HT-29 (cell line): ENCODE data around the gene CAPN15. TPM values are rescaled to one million over a fixed set of nuclear protein-coding genes. Genes with fewer than 3 reads are reported as not detected.
"Not testable (repeated sequence)": the region's sequence is repeated elsewhere in the genome, so short reads cannot be mapped to it uniquely, and the experiment has no call there.

Experiments
- DNase-seq: peaks from one replicate; pipeline ENCODE4 v3.0.0-alpha.2; 2015; ENCODE audit warnings: low spot score
- small RNA-seq: library from RNA; depleted of rRNA; stranded (forward); fragments of <200 nt; gene quantifications from one replicate; pipeline ENCODE3, GENCODE V24; 2014
- total RNA-seq: library from RNA; depleted of rRNA; stranded (reverse); fragments of >200 nt; shearing (Covaris generic); gene quantifications from 2 replicates; pipeline ENCODE4 v1.2.3, GENCODE V29; 2014; rRNA removed

Gene CAPN15
- total RNA-seq, 1 experiment from 2014 or later = 161 TPM

DNA sequence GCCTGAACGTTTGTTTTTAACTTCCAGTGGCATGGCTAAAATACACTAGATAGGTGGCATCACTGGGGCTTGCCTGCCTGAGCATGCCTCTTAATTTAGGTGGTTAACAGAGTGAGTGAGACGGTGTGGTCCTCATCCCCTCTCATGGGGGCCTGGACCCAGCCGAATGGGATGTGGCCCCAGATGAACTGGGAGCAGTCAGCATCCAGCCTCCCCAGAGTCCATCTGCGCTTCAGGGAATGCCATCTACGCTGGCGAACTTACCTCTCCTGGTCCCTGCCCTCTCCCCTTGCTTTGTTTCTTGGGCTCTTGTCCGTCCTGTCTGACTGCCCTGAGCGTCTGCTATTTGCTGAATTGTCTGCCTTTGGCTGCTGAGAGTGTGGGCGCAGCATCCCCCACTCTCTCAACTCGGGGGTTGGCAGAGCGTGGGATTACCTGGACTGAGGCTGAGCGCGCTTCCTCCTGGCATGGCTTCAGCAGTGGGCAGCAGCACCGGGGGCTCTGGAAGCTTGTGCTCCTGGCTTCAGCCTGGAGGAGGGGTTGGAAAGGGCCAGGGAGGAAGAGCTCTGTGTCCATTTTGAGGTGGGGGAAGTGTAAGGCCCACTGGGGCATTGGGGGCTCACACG is 64.5 kb downstream of the CAPN15 start:
- no peak for DNase-seq

DNA sequence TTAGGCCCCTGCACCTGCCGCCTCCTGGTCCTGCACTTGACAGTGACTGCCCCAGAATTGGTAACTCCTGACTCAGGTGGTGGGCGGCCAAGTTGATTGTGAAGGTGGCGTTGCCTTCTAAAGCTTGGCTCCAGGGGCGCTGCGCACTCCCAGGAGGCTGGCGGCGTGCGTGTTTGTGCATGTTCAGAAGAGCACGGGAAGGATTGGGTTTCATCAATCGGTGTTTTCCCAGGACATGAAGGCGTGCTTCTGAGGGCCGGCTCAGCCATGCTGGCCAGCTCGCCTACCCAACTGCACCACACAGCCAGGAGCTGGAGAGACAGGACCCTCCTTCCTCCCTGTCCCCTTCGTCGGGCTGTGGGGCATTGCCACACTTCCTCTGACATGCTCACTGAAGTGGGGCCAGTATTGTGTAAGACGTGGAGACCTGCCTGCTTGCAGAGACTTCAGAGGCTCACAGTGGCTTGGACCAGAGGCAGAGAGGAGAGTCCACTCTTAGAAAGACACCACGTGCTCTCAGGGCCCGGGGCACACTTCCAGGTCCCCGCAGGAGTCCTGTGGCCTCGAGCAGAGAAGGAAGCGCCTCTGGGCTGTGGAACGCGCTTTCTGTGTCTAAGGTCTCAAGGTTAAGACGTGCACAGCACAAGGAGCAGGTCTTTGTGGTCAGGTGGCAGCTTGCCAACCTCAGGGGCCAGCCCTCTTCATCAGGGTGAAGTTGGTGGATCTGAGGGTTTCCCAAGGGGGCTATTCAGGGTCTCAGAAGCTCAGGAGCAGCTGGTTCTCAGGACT is 65.2 kb downstream of the CAPN15 start:
- peak; percentile 79 for DNase-seq

DNA sequence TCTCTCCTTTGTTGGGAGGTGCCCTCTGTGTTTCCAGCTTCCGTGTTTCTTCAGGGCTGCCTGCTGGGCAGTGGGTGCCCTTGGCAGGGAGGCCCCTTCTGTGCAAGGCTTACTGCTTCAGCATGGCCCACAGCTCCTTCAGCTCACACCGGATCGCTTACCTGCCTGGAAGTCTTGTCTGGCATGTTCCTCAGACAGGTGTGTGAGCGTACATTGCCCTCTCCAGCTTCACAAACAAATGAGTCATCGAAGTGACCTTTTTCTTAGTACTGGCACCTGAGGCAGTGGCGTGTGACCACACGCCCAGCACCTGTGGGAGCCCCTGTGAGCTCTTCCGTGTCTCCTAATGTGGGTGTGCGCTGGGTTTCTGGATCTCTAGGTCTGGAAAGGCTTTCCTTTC is 65.9 kb downstream of the CAPN15 start:
- peak; percentile 91 for DNase-seq

DNA sequence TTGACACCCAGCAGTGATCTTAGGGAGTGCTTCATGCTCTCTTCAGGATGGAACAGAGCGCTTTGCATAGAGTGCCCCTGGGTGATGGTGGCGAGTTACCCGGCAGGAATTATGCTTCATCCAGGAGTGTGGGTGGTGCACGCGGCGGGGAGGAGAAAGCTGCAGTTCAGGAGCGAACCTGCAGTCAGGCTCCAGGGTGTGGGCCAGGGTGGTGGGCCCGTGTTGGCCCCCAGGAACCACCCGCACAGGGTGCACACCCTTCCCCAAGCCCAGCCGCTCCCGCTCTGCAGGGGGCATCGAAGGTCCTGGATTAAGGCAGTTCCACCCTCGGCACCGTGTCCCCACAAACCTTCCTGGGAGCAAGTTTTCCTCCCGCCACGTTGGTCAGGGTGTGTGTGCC is 66.3 kb downstream of the CAPN15 start:
- no peak for DNase-seq

DNA sequence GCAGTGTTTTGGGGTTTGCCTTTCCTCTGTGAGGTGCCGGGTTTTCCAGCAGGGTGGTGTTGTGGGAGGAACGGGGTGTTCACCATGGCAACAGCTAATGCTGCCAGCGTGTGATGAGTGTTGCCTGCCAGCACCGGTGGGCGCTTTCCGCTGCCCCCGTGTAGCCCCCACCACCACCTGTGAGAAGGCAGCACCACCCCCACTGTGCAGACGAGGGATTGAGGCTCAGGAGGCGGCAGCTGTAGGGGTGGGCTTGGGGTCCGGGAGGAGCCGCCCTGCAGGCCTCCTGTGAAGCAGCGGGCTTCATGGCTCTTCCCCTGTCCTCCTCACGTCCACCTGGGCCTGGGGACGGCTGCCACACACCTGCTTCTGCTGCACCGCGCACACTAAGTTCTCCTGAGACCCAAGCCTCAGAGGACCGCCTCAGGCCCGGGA is 67.6 kb downstream of the CAPN15 start:
- DNase-seq = no peak

DNA sequence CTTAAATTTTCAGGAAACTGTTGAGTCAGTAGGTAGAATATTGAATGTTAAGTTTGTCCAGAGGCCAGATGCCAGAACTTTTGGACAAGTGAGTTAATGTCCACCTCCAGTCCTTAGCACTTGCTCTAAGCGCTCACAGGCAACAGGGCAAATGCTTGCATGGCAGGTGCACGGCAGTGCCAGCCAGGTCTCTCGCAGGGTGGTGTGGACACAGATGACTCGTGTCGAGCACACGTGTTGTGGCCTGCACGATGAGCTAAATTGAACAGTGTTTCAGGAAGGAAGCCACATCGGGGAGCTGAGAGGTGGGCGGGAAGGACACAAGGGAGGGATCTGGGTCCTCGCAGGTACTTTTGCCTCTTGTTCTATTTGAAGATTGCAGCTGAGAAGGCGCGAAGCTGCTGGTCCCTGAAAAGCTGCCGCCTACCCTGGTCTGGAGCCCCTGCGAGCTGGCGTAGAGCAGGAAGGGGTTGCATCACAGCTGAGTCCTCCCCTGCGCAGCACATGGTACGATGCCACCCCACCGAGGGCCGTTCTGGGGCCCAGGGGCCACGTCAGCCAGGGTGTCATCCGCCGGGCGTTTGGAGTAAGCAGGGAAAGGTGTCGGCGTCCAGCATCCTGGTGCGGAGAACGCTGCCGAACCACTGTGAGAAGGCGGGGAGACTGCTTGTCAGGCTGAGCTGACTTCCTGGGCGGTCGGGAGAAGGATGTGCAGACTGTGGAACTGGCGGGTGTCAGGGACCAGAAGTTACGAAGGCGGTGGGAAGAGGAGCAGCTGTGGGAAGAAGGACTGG is 68.6 kb downstream of the CAPN15 start:
- no peak for DNase-seq

DNA sequence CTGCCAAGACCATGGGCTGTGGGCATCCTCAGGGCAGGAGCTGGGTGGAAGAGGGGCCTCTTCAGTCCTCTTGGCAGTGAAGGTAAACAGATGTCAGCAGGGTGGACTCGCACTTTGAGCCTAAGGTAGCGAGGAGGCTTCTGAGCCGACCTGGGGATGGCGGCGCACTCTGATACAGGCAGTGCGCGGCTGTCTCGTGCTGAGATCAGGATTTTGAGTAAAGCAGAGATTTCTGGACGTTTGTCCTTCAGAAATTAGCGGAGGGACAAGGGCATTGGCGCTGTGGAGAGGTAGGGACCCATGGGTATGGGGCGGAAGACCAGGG is 69.2 kb downstream of the CAPN15 start:
- DNase-seq = no peak

DNA sequence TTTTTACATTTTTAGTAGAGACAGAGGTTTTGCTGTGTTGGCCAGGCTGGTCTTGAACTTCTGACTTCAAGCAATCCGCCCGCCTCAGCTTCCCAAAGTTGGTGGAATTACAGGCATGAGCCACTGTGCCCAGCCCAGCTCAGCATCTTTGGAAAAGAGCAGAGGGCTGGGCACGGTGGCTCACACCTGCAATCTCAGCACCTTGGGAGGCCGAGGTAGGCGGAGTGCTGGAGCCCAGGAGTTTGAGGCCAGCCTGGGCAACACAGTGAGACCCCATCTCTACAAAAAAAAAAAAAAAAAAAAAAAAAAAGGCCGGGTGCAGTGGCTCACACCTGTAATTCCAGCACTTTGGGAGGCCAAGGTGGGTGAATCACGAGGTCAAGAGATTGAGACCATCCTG is 70.1 kb downstream of the CAPN15 start:
- DNase-seq = not testable (repeated sequence)

DNA sequence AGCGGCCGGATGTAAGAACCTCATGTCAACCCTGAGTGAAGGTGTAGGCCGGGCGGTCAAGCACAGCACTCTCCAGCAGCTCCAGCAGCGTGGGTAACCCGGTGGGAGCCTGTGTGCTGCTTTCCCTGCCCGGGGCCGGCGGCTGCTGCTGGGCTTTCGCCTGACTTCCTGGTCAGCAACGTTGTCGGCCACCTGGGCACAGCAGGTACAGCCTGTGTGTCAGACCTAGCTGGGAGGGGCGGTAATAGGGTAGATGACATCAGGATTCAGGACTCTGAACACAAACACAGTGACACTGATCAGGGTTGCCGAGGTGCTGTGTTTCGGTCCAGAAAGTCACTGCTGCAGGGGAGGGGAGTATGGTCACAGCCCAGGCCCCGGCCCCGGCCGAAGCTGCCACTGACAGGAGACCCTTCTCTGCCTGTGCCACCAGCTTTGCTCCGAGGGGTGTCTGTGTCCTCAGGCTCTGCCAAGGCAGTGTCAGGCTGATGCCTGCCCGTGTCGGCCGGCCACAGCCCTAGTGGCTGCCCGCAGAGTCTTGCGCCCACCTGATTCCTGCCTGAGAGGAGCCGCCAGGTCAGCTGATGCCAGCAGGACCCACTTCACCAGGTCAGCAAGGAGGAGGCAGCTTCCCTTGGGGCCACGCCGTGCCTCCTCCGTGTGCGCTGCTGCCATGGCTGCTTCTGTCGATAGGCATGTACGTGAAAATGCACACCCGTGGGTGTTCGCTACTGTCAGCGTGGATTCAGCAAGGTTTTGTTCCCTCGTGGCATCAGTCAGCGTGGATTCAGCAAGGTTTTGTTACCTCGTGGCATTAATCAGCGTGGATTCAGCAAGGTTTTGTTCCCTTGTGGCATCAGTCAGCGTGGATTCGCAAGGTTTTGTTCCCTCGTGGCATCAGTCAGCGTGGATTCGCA is 71.6 kb downstream of the CAPN15 start:
- no peak for DNase-seq

DNA sequence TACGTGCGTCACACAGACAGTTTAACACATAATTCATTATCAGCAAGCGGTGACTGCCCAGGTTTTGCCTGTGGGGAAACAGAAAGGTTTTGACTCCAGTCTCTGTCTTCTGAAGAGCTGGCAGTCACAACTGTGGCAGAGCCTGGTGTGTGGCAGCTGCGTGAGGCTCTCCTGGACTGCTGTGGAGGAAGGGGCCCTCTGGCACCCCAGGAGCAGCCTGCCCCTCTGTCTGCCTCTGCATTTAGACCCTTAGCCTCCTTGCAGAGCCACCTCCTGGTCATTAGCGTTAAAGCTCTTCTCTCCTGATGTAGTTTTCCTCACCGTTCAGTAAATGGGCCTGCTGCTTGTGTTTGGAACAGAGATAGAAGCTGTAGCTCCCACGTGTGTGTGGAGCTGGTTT is 73.3 kb downstream of the CAPN15 start:
- no peak for DNase-seq

DNA sequence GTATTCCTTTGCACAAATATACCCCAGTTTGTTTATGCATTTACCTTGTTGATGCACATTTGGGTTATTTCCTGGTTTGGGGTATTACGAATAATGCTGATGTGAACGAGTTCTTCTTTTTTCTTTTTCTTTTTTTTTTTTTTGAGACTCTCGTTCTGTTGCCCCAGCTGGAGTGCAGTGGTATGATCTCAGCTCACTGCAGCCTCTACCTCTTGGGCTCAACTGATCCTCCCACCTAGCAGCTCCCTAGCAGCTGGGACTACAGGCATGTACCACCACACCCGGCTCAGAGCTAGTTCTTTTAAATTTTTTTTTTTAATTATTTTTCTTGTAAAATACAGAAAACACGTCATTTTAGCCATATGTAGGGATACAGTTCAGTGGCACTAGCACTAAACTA is 76.4 kb downstream of the CAPN15 start:
- no peak for DNase-seq

Small RNA genes within 50 kb of the gene (small RNA-seq; reads per million reads assigned to genes)
- gene MIR3176 (1.0 reads per million, percentile 35 among the genes with 10 or more reads in this experiment), gene MIR5587 (not detected), gene Z98883.1 (not detected)

Other genes starting within 250 kb of the CAPN15 start
- 33.1 and 52.0 TPM in 2 replicates for gene ARHGDIG, start 247.1 kb upstream of the CAPN15 start, total RNA-seq
- 3.0 and 6.3 TPM in 2 replicates for gene PDIA2, start 244.5 kb upstream of the CAPN15 start, total RNA-seq
- gene AXIN1, start 175.0 kb upstream of the CAPN15 start, total RNA-seq = 77.0 and 88.4 TPM in 2 replicates
- gene MRPL28, start 157.2 kb upstream of the CAPN15 start, total RNA-seq = 223 and 226 TPM in 2 replicates
- 150 and 161 TPM in 2 replicates for gene PGAP6, start 145.7 kb upstream of the CAPN15 start, total RNA-seq
- gene NME4, start 130.5 kb upstream of the CAPN15 start, total RNA-seq = 25.3 and 29.0 TPM in 2 replicates
- 25.2 and 29.1 TPM in 2 replicates for gene DECR2, start 125.8 kb upstream of the CAPN15 start, total RNA-seq
- 5.2 and 9.5 TPM in 2 replicates for gene RAB11FIP3, start 102.1 kb upstream of the CAPN15 start, total RNA-seq
- 0.08 TPM in 1 of 2 replicates, not detected in the other for gene PRR35, start 32.7 kb downstream of the CAPN15 start, total RNA-seq
- gene NHLRC4, start 39.3 kb downstream of the CAPN15 start, total RNA-seq = 0.05 and 0.13 TPM in 2 replicates
- 99.5 and 103 TPM in 2 replicates for gene PIGQ, start 42.3 kb downstream of the CAPN15 start, total RNA-seq
- 54.2 and 58.2 TPM in 2 replicates for gene RAB40C, start 62.4 kb downstream of the CAPN15 start, total RNA-seq
- 0.74 and 1.1 TPM in 2 replicates for gene WFIKKN1, start 103.3 kb downstream of the CAPN15 start, total RNA-seq
- 278 and 290 TPM in 2 replicates for gene METTL26, start 108.6 kb downstream of the CAPN15 start, total RNA-seq
- gene MCRIP2, start 114.1 kb downstream of the CAPN15 start, total RNA-seq = 198 and 209 TPM in 2 replicates
- gene WDR90, start 121.7 kb downstream of the CAPN15 start, total RNA-seq = 162 and 168 TPM in 2 replicates
- gene RHOT2, start 140.4 kb downstream of the CAPN15 start, total RNA-seq = 209 and 211 TPM in 2 replicates
- gene RHBDL1, start 148.0 kb downstream of the CAPN15 start, total RNA-seq = 7.8 and 8.2 TPM in 2 replicates
- gene STUB1, start 152.7 kb downstream of the CAPN15 start, total RNA-seq = 258 and 295 TPM in 2 replicates
- gene JMJD8, start 156.6 kb downstream of the CAPN15 start, total RNA-seq = 154 and 176 TPM in 2 replicates
- gene WDR24, start 162.7 kb downstream of the CAPN15 start, total RNA-seq = 5.9 and 6.2 TPM in 2 replicates
- gene FBXL16, start 178.1 kb downstream of the CAPN15 start, total RNA-seq = 0.29 and 1.5 TPM in 2 replicates
- gene METRN, start 187.4 kb downstream of the CAPN15 start, total RNA-seq = 82.2 and 108 TPM in 2 replicates
- gene ANTKMT, start 193.4 kb downstream of the CAPN15 start, total RNA-seq = 123 and 151 TPM in 2 replicates
- gene CCDC78, start 198.7 kb downstream of the CAPN15 start, total RNA-seq = 22.9 and 30.6 TPM in 2 replicates
- gene HAGHL, start 199.4 kb downstream of the CAPN15 start, total RNA-seq = 63.0 and 80.8 TPM in 2 replicates
- gene CIAO3, start 213.3 kb downstream of the CAPN15 start, total RNA-seq = 68.4 and 80.0 TPM in 2 replicates
- gene MSLN, start 233.0 kb downstream of the CAPN15 start, total RNA-seq = 3.9 and 8.3 TPM in 2 replicates